K562 (cell line): ENCODE measurements around the gene POU3F3.

Source experiments
- ATF3 ChIP-seq, 2 experiments: fragments of 450-650 bp in 1 of 2; sonication (generic) in 1 of 2; formaldehyde crosslinking in 1 of 2; IDR thresholded peaks in 1 of 2; conservative IDR thresholded peaks in 1 of 2; 2 replicates each; pipeline versions ENCODE4 v1.6.1 to v1.8.1; 2016 to 2023; ENCODE audit warnings: mild to moderate bottlenecking in 2 of 2, moderate library complexity in 2 of 2, inconsistent platforms in 1 of 2, missing genetic modification reagents in 1 of 2
- DNMT1 ChIP-seq: fragments of 450-650 bp; IDR thresholded peaks from 2 replicates; pipeline ENCODE4 v1.6.1; 2016; ENCODE audit warnings: antibody characterized with exemption, mild to moderate bottlenecking
- ELF2 ChIP-seq: fragments of 250-450 bp; sonication (Bioruptor Pico); IDR thresholded peaks from 2 replicates; pipeline ENCODE4 v1.5.0; 2021; ENCODE audit warnings: mild to moderate bottlenecking
- EP300 ChIP-seq: IDR thresholded peaks from 2 replicates; pipeline ENCODE4 v1.6.1; 2012; ENCODE audit warnings: low read length, improper control_type of control experiment
- ETS1 ChIP-seq: conservative IDR thresholded peaks from 2 replicates; pipeline ENCODE4 v1.6.1; 2011; ENCODE audit warnings: low read depth, mild to moderate bottlenecking, low read length; ENCODE audit not compliant: control insufficient read depth
- EZH2 ChIP-seq: IDR thresholded peaks from 2 replicates; pipeline ENCODE4 v1.6.1; 2012; ENCODE audit warnings: low read depth, mild to moderate bottlenecking, inconsistent platforms, low read length, borderline replicate concordance
- KAT2B ChIP-seq: IDR thresholded peaks from one replicate; pipeline ENCODE4 v1.6.1; 2012; ENCODE audit warnings: low read depth, mild to moderate bottlenecking, control low read depth, inconsistent platforms, low read length, moderate library complexity
- TEAD4 ChIP-seq, 2 experiments: sonication (generic) in 1 of 2; formaldehyde crosslinking in 1 of 2; IDR thresholded peaks; 2 replicates each; pipeline versions ENCODE4 v1.6.1 to v1.8.0; 2012 to 2022; ENCODE audit warnings: borderline replicate concordance in 1 of 2, inconsistent platforms in 1 of 2, low read length in 1 of 2, mild to moderate bottlenecking in 1 of 2, missing genetic modification reagents in 1 of 2
- USF2 ChIP-seq: sonication (generic); formaldehyde crosslinking; IDR thresholded peaks from 2 replicates; pipeline ENCODE4 v1.5.0; 2020; ENCODE audit warnings: missing genetic modification reagents

- TF ChIP-seq USF2 (CRISPR knock-in tag) (no peak), EP300 (no peak), ATF3 (IDR thresholded peaks at IDR 0.05) (no peak), ATF3 (CRISPR knock-in tag; conservative IDR thresholded peaks at IDR 0.05) (no peak), DNMT1 (no peak), ETS1 (no peak), EZH2 (no peak), ELF2 (no peak), KAT2B (no peak), TEAD4 (IDR thresholded peaks at IDR 0.05; ENCODE audit: low read length) (no peak), TEAD4 (CRISPR knock-in tag; IDR thresholded peaks at IDR 0.05; ENCODE audit: borderline replicate concordance) (no peak)
These were observed 11.2 kb downstream of the POU3F3 start for GRCh38 chr2:104865096-104865470.
